GM23338 (cell line): ENCODE results near the gene TENM4. TPM values are rescaled to one million over a fixed set of nuclear protein-coding genes. Genes with fewer than 3 reads are reported as not detected.

Experiments
- ATAC-seq: fragments of 200-7000 bp; cut with Tn5 transposase; 3 replicates; pipeline ENCODE4 v1.9.1; 2020
- DNase-seq: peaks from one replicate; pipeline ENCODE4 v3.0.0-alpha.2; 2015; ENCODE audit warnings: low spot score
- H2AFZ ChIP-seq: fragments of 200-600 bp; sonication (generic); 2 replicates; pipeline ENCODE4 v1.8.0; 2016; ENCODE audit warnings: antibody characterized with exemption, mild to moderate bottlenecking, moderate library complexity
- H3F3A ChIP-seq: fragments of 200-600 bp; sonication (generic); replicated peaks from 2 replicates; pipeline ENCODE4 v1.8.0; 2017; ENCODE audit warnings: antibody characterized with exemption, mixed run types, low read depth
- H3K27ac ChIP-seq: fragments of 200-600 bp; sonication (generic); 2 replicates; pipeline ENCODE4 v1.6.1; 2016; ENCODE audit warnings: low read depth
- H3K27me3 ChIP-seq: fragments of 200-600 bp; sonication (generic); 2 replicates; pipeline ENCODE4 v1.8.0; 2016; ENCODE audit warnings: mild to moderate bottlenecking, mixed run types, moderate library complexity; ENCODE audit not compliant: insufficient read depth
- H3K36me3 ChIP-seq: fragments of 200-600 bp; sonication (generic); 2 replicates; pipeline ENCODE4 v1.8.0; 2016; ENCODE audit warnings: mild to moderate bottlenecking; ENCODE audit not compliant: insufficient read depth
- H3K4me1 ChIP-seq: fragments of 200-600 bp; sonication (generic); 2 replicates; pipeline ENCODE4 v1.8.0; 2016; ENCODE audit warnings: mild to moderate bottlenecking, moderate library complexity; ENCODE audit not compliant: insufficient read depth
- H3K4me2 ChIP-seq: fragments of 200-600 bp; sonication (generic); 2 replicates; pipeline ENCODE4 v1.7.1; 2017; ENCODE audit warnings: mixed run types
- H3K4me3 ChIP-seq: fragments of 200-600 bp; sonication (generic); 2 replicates; pipeline ENCODE4 v1.6.1; 2016; ENCODE audit warnings: mixed run types
- H3K79me2 ChIP-seq: fragments of 200-600 bp; sonication (generic); replicated peaks from 2 replicates; pipeline ENCODE4 v1.8.0; 2017; ENCODE audit warnings: mild to moderate bottlenecking; ENCODE audit not compliant: insufficient read depth
- H3K9me2 ChIP-seq: fragments of 200-600 bp; sonication (generic); 2 replicates; pipeline ENCODE4 v1.8.0; 2017; ENCODE audit not compliant: insufficient read depth
- H4K20me1 ChIP-seq: fragments of 200-600 bp; sonication (generic); replicated peaks from 2 replicates; pipeline ENCODE4 v1.8.0; 2017; ENCODE audit warnings: mild to moderate bottlenecking; ENCODE audit not compliant: insufficient read depth
- H3K27ac Mint-ChIP-seq: 2 replicates; pipeline ENCODE4 v1.8.0; 2020; ENCODE audit warnings: inconsistent platforms, mild to moderate bottlenecking, moderate library complexity, mixed read lengths
- H3K27me3 Mint-ChIP-seq: 3 replicates; pipeline ENCODE4 v1.8.0; 2022; ENCODE audit warnings: low read depth, mild to moderate bottlenecking, moderate library complexity, mixed read lengths, inconsistent platforms; ENCODE audit not compliant: insufficient read depth, poor library complexity
- H3K36me3 Mint-ChIP-seq: 3 replicates; pipeline ENCODE4 v1.8.0; 2021; ENCODE audit warnings: low read depth, mild to moderate bottlenecking, inconsistent platforms, moderate library complexity, mixed read lengths
- H3K4me1 Mint-ChIP-seq: 3 replicates; pipeline ENCODE4 v1.8.0; 2020; ENCODE audit warnings: mild to moderate bottlenecking, inconsistent platforms, mixed read lengths
- H3K4me3 Mint-ChIP-seq: 3 replicates; pipeline ENCODE4 v1.8.0; 2021; ENCODE audit warnings: moderate library complexity, mild to moderate bottlenecking, inconsistent platforms, mixed read lengths
- H3K9me3 Mint-ChIP-seq: 3 replicates; pipeline ENCODE4 v1.8.0; 2020; ENCODE audit warnings: moderate library complexity, mild to moderate bottlenecking, inconsistent platforms, mixed read lengths
- CREB1 ChIP-seq: fragments of 250-450 bp; sonication (Bioruptor Pico); IDR thresholded peaks from 2 replicates; pipeline ENCODE4 v1.5.0; 2020; ENCODE audit warnings: low read depth, mild to moderate bottlenecking, moderate library complexity
- EZH2 ChIP-seq: fragments of 200-600 bp; sonication (generic); IDR thresholded peaks from one replicate; pipeline ENCODE4 v1.8.0; 2017; ENCODE audit warnings: antibody characterized with exemption, mild to moderate bottlenecking, low read depth; ENCODE audit not compliant: unreplicated experiment
- JUNB ChIP-seq: IDR thresholded peaks from one replicate; pipeline ENCODE4 v1.6.1; 2016; ENCODE audit warnings: antibody characterized with exemption; ENCODE audit not compliant: unreplicated experiment
- STAT1 ChIP-seq: IDR thresholded peaks from one replicate; pipeline ENCODE4 v1.6.1; 2016; ENCODE audit warnings: antibody characterized with exemption; ENCODE audit not compliant: unreplicated experiment
- ZNF114 ChIP-seq: fragments of 250-450 bp; sonication (Bioruptor Pico); IDR thresholded peaks from 2 replicates; pipeline ENCODE4 v1.5.0; 2020; ENCODE audit warnings: mild to moderate bottlenecking, moderate library complexity
- ZNF331 ChIP-seq: fragments of 250-450 bp; sonication (Bioruptor Pico); IDR thresholded peaks from 2 replicates; pipeline ENCODE4 v1.5.0; 2020; ENCODE audit warnings: low read depth, mild to moderate bottlenecking, moderate library complexity
- polyA plus RNA-seq: library from polyadenylated mRNA; unstranded; fragments of >200 nt; fragmentation: Nextera tagmentation; extraction: Ambion mirVana; gene quantifications from 2 replicates; pipeline ENCODE4 v1.2.1, GENCODE V29; 2016
- total RNA-seq: library from RNA; depleted of rRNA; stranded (reverse); fragments of >200 nt; shearing (Covaris generic); gene quantifications from 2 replicates; pipeline ENCODE4 v1.2.3, GENCODE V29; 2014
- TF ChIP-seq, protein P1 (sequence below): IDR thresholded peaks from 2 replicates; pipeline ENCODE4 v1.6.1; 2016; ENCODE audit warnings: antibody characterized with exemption
- TF ChIP-seq, protein P2 (sequence below), 2 experiments: fragments of 200-600 bp in 1 of 2; sonication (generic) in 1 of 2; conservative IDR thresholded peaks; 2 replicates each; pipeline versions ENCODE4 v1.5.1 to v1.6.1; 2016 to 2017; ENCODE audit warnings: antibody characterized with exemption in 2 of 2, low read depth in 2 of 2, mild to moderate bottlenecking in 2 of 2, moderate library complexity in 1 of 2
- TF ChIP-seq, protein P3 (sequence below): fragments of 250-450 bp; sonication (Bioruptor Pico); IDR thresholded peaks from 2 replicates; pipeline ENCODE4 v1.5.0; 2020; ENCODE audit warnings: mild to moderate bottlenecking, moderate library complexity

TENM4 gene
- total and polyA plus RNA-seq, 2 experiments from 2014 or later = 7.3 TPM

DNA sequence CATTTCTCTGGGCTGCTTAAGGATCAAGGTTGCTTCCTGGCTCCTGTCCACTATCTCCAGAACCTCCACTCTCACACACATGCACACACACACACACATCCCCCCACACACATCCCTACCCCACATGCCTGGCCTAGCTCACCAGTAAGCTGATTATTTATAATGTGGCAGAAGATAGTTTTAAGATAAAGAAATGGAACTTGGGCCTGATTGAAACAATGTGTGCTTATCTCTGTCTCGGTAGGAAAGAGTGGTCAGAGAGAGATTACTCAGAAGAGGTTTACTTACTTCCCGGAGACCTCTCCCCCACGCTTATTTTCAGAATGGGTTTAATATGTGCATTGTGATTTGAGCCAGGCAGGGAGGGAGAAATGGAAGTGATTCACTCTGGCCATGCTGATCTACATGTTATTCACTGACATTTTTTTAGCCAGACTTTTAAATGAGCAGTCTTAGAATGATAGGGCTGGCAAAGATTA is 422.4 kb downstream of the TENM4 start:
- Histone ChIP-seq H3K9me2 (peaks cover 10% of the 10 kb centered on the region; the same call in 1 of the 2 replicates), H3K4me2 (no peak overlapping the region), H3F3A (no peaks in the 10 kb centered on the region), H4K20me1 (no peaks in the 10 kb centered on the region), H3K36me3 (no peaks in the 10 kb centered on the region), H3K27me3 (no peaks in the 10 kb centered on the region), H2AFZ (no peak overlapping the region), H3K27ac (no peak overlapping the region), H3K4me1 (no peaks in the 10 kb centered on the region), H3K4me3 (no peak overlapping the region), H3K79me2 (no peaks in the 10 kb centered on the region)
- H3K4me3 Mint-ChIP-seq = no peak overlapping the region
- DNase-seq (no peak), ATAC-seq (no peak)
- TF ChIP-seq STAT1 (no peak), CREB1 (CRISPR knock-in tag) (no peak)
- H3K9me3 Mint-ChIP-seq = no peaks in the 10 kb centered on the region; the same call in 2 of the 3 replicates
- H3K27me3 Mint-ChIP-seq = peaks cover 3% of the 10 kb centered on the region
- H3K36me3 Mint-ChIP-seq = no peaks in the 10 kb centered on the region
- no peak overlapping the region for H3K27ac Mint-ChIP-seq
- H3K4me1 Mint-ChIP-seq = peaks cover 13% of the 10 kb centered on the region; the same call in 2 of the 3 replicates

DNA sequence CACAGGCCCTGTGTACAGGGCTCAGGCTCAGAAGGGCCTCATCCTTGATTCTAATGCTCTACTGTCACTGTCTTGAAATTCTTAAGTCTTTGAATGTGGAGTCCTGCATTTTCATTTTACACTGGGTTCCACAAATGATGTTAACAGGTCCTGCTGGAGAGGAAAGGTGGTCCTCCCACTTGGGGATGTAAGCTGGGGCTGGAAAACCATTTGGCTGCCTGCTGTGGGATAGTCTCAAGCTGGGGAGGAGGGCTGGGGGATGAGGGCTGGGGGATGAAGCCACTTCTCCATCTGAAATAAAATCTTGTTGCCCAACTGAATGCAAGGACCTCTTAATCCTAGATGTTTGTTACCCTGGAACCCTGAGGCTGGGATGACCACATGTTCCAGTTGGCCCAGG is 423.0 kb downstream of the TENM4 start:
- Histone ChIP-seq H3F3A (no peaks in the 10 kb centered on the region), H3K27me3 (no peaks in the 10 kb centered on the region), H3K4me1 (no peaks in the 10 kb centered on the region), H2AFZ (no peak overlapping the region), H3K9me2 (peaks cover 10% of the 10 kb centered on the region; the same call in 1 of the 2 replicates), H3K79me2 (no peaks in the 10 kb centered on the region), H3K4me3 (no peak overlapping the region), H3K36me3 (no peaks in the 10 kb centered on the region), H3K4me2 (no peak overlapping the region), H3K27ac (no peak overlapping the region), H4K20me1 (no peaks in the 10 kb centered on the region)
- Mint-ChIP-seq H3K27ac (no peak overlapping the region), H3K27me3 (peaks cover 3% of the 10 kb centered on the region), H3K36me3 (no peaks in the 10 kb centered on the region), H3K9me3 (no peaks in the 10 kb centered on the region; the same call in 2 of the 3 replicates), H3K4me1 (peaks cover 13% of the 10 kb centered on the region; the same call in 2 of the 3 replicates), H3K4me3 (no peak overlapping the region)
- DNase-seq (no peak), ATAC-seq (no peak)
- TF ChIP-seq CREB1 (CRISPR knock-in tag) = no peak
- TF ChIP-seq, protein P1, sequence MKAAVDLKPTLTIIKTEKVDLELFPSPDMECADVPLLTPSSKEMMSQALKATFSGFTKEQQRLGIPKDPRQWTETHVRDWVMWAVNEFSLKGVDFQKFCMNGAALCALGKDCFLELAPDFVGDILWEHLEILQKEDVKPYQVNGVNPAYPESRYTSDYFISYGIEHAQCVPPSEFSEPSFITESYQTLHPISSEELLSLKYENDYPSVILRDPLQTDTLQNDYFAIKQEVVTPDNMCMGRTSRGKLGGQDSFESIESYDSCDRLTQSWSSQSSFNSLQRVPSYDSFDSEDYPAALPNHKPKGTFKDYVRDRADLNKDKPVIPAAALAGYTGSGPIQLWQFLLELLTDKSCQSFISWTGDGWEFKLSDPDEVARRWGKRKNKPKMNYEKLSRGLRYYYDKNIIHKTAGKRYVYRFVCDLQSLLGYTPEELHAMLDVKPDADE = no peak
- TF ChIP-seq, protein P2, sequence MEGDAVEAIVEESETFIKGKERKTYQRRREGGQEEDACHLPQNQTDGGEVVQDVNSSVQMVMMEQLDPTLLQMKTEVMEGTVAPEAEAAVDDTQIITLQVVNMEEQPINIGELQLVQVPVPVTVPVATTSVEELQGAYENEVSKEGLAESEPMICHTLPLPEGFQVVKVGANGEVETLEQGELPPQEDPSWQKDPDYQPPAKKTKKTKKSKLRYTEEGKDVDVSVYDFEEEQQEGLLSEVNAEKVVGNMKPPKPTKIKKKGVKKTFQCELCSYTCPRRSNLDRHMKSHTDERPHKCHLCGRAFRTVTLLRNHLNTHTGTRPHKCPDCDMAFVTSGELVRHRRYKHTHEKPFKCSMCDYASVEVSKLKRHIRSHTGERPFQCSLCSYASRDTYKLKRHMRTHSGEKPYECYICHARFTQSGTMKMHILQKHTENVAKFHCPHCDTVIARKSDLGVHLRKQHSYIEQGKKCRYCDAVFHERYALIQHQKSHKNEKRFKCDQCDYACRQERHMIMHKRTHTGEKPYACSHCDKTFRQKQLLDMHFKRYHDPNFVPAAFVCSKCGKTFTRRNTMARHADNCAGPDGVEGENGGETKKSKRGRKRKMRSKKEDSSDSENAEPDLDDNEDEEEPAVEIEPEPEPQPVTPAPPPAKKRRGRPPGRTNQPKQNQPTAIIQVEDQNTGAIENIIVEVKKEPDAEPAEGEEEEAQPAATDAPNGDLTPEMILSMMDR (conservative IDR thresholded peaks at IDR 0.05; ENCODE audit: low read depth in 2 of 2) = no peak
- TF ChIP-seq ZNF114 (CRISPR knock-in tag) = no peak
- TF ChIP-seq JUNB = no peak
- no peak for TF ChIP-seq STAT1
- TF ChIP-seq ZNF331 (CRISPR knock-in tag) = no peak
- TF ChIP-seq, protein P3, sequence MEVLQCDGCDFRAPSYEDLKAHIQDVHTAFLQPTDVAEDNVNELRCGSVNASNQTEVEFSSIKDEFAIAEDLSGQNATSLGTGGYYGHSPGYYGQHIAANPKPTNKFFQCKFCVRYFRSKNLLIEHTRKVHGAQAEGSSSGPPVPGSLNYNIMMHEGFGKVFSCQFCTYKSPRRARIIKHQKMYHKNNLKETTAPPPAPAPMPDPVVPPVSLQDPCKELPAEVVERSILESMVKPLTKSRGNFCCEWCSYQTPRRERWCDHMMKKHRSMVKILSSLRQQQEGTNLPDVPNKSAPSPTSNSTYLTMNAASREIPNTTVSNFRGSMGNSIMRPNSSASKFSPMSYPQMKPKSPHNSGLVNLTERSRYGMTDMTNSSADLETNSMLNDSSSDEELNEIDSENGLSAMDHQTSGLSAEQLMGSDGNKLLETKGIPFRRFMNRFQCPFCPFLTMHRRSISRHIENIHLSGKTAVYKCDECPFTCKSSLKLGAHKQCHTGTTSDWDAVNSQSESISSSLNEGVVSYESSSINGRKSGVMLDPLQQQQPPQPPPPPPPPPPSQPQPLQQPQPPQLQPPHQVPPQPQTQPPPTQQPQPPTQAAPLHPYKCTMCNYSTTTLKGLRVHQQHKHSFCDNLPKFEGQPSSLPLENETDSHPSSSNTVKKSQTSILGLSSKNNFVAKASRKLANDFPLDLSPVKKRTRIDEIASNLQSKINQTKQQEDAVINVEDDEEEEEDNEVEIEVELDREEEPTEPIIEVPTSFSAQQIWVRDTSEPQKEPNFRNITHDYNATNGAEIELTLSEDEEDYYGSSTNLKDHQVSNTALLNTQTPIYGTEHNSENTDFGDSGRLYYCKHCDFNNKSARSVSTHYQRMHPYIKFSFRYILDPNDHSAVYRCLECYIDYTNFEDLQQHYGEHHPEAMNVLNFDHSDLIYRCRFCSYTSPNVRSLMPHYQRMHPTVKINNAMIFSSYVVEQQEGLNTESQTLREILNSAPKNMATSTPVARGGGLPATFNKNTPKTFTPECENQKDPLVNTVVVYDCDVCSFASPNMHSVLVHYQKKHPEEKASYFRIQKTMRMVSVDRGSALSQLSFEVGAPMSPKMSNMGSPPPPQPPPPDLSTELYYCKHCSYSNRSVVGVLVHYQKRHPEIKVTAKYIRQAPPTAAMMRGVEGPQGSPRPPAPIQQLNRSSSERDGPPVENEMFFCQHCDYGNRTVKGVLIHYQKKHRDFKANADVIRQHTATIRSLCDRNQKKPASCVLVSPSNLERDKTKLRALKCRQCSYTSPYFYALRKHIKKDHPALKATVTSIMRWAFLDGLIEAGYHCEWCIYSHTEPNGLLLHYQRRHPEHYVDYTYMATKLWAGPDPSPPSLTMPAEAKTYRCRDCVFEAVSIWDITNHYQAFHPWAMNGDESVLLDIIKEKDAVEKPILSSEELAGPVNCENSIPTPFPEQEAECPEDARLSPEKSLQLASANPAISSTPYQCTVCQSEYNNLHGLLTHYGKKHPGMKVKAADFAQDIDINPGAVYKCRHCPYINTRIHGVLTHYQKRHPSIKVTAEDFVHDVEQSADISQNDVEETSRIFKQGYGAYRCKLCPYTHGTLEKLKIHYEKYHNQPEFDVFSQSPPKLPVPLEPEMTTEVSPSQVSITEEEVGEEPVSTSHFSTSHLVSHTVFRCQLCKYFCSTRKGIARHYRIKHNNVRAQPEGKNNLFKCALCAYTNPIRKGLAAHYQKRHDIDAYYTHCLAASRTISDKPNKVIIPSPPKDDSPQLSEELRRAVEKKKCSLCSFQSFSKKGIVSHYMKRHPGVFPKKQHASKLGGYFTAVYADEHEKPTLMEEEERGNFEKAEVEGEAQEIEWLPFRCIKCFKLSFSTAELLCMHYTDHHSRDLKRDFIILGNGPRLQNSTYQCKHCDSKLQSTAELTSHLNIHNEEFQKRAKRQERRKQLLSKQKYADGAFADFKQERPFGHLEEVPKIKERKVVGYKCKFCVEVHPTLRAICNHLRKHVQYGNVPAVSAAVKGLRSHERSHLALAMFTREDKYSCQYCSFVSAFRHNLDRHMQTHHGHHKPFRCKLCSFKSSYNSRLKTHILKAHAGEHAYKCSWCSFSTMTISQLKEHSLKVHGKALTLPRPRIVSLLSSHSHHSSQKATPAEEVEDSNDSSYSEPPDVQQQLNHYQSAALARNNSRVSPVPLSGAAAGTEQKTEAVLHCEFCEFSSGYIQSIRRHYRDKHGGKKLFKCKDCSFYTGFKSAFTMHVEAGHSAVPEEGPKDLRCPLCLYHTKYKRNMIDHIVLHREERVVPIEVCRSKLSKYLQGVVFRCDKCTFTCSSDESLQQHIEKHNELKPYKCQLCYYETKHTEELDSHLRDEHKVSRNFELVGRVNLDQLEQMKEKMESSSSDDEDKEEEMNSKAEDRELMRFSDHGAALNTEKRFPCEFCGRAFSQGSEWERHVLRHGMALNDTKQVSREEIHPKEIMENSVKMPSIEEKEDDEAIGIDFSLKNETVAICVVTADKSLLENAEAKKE (CRISPR knock-in tag) = no peak
- TF ChIP-seq EZH2 = no peak
